Sigmoid colon (tissue), 7 donors: ENCODE measurements around the gene ERMP1. TPM values are rescaled to one million over a fixed set of nuclear protein-coding genes. Genes with fewer than 3 reads are reported as not detected.

ENCODE experiments used
- DNase-seq: peaks from one replicate; pipeline ENCODE4 v3.0.0-alpha.2; 2019
- H3K27ac ChIP-seq, 4 donors: fragments of 200-600 bp; sonication (generic); one replicate each; pipeline ENCODE4 v1.5.1; 2016 to 2019; ENCODE audit warnings: mild to moderate bottlenecking in 1 of 4
- H3K27me3 ChIP-seq, 3 donors: fragments of 200-600 bp; sonication (generic); one replicate each; pipeline ENCODE4 v1.5.1; 2019; ENCODE audit warnings: mild to moderate bottlenecking in 1 of 3
- H3K36me3 ChIP-seq, 4 donors: fragments of 200-600 bp; sonication (generic); one replicate each; pipeline ENCODE4 v1.5.1; 2016 to 2019
- H3K4me1 ChIP-seq, 4 donors: fragments of 200-600 bp; sonication (generic); one replicate each; pipeline ENCODE4 v1.5.1; 2017 to 2019
- H3K4me3 ChIP-seq, 4 donors: fragments of 200-600 bp; sonication (generic); one replicate each; pipeline ENCODE4 v1.5.1; 2017 to 2019; ENCODE audit warnings: mild to moderate bottlenecking in 2 of 4, moderate library complexity in 1 of 4
- H3K9me3 ChIP-seq, 4 donors: fragments of 200-600 bp in 3 of 4; sonication (generic) in 3 of 4; one replicate each; pipeline versions ENCODE4 v1.5.1 to v1.6.1; 2013 to 2019
- CTCF ChIP-seq, 4 experiments: fragments of 450-650 bp in 3 of 4; fragments of 200-600 bp in 1 of 4; IDR thresholded peaks; one replicate each; pipeline ENCODE4 v1.5.1; 2016 to 2019; ENCODE audit warnings: antibody characterized with exemption in 4 of 4, mild to moderate bottlenecking in 3 of 4, moderate library complexity in 2 of 4
- EP300 ChIP-seq, 4 donors: sonication (generic); formaldehyde crosslinking; IDR thresholded peaks; one replicate each; pipeline ENCODE4 v1.6.1; 2017; ENCODE audit warnings: antibody characterized with exemption in 4 of 4
- POLR2A ChIP-seq, 2 donors: fragments of 450-650 bp; IDR thresholded peaks; one replicate each; pipeline ENCODE4 v1.6.1; 2016; ENCODE audit warnings: antibody characterized with exemption in 2 of 2, mild to moderate bottlenecking in 2 of 2, moderate library complexity in 2 of 2
- POLR2AphosphoS5 ChIP-seq, 4 donors: sonication (generic); formaldehyde crosslinking; IDR thresholded peaks; one replicate each; pipeline ENCODE4 v1.6.1; 2017; ENCODE audit warnings: antibody characterized with exemption in 4 of 4
- WGBS, 2 donors: extraction: QIAGEN DNeasy Blood & Tissue Kit; methylation state at CpG; one replicate each; pipeline ENCODE4 v1.1.7; 2013; 5-methylcytosine and 5-hydroxymethylcytosine counted together
- intact Hi-C: fragments of 100-400 bp; cut with DNase I; formaldehyde crosslinking; loops from one replicate; pipeline ENCODE4 v1.15.1; 2023
- polyA plus RNA-seq, 3 donors: library from polyadenylated mRNA; stranded (reverse); fragments of 200-250 nt; gene quantifications; one replicate each; pipeline ENCODE4 v1.2.3, GENCODE V29; 2013
- total RNA-seq, 4 donors: library from RNA; depleted of rRNA; stranded (reverse); fragments of >200 nt; gene quantifications; one replicate each; pipeline ENCODE4 v1.1.0, GENCODE V29; 2016
- donor health status: healthy with polysubstance abuse.
- donor health status: Bipolar disorder and iron deficiency.
- donor health status: healthy.

ERMP1 gene
- total and polyA plus RNA-seq, 7 donors: 2.4 to 13.2 (median 7.9) TPM

GRCh38 chr9:5825895-5826622 is 6.9 kb downstream of the ERMP1 start:
- H3K9me3 ChIP-seq: no peaks in the 10 kb centered on the region
- WGBS, 2 donors: 43 to 68% methylated on average over 2 of the region's 2 CpGs
- TF ChIP-seq POLR2A (IDR thresholded peaks at IDR 0.05) (no peak), POLR2AphosphoS5 (IDR thresholded peaks at IDR 0.05) (no peak), EP300 (IDR thresholded peaks at IDR 0.05) (no peak), CTCF (IDR thresholded peaks at IDR 0.05) (no peak)
- H3K27me3 ChIP-seq: no peaks in the 10 kb centered on the region
- H3K4me3 ChIP-seq: no peak overlapping the region
- peaks cover 0 to 2% (median 0%) of the 10 kb centered on the region in 4 donors for H3K4me1 ChIP-seq
- intact Hi-C loops: no loop called here
- DNase-seq: no peak
- no peak overlapping the region for H3K27ac ChIP-seq
- H3K36me3 ChIP-seq: peaks cover 0 to 53% (median 6%) of the 10 kb centered on the region in 4 donors

- Histone ChIP-seq H3K4me1 (no peaks in the 10 kb centered on the region), H3K36me3 (peaks cover 0 to 53% (median 6%) of the 10 kb centered on the region in 4 donors), H3K4me3 (no peak overlapping the region), H3K27me3 (no peaks in the 10 kb centered on the region), H3K9me3 (no peaks in the 10 kb centered on the region), H3K27ac (no peak overlapping the region)
- WGBS, 2 donors: 81 to 87% methylated on average over 1 of the region's 1 CpG
- TF ChIP-seq POLR2AphosphoS5 (IDR thresholded peaks at IDR 0.05) (no peak), CTCF (IDR thresholded peaks at IDR 0.05) (no peak), EP300 (IDR thresholded peaks at IDR 0.05) (no peak), POLR2A (IDR thresholded peaks at IDR 0.05) (no peak)
- DNase-seq: no peak
- intact Hi-C loops: no loop called here
These were observed 7.7 kb downstream of the ERMP1 start for GRCh38 chr9:5825223-5825622.

- no peak overlapping the region for H3K27ac ChIP-seq
- H3K36me3 ChIP-seq: peaks cover 0 to 40% (median 6%) of the 10 kb centered on the region in 4 donors
- TF ChIP-seq POLR2AphosphoS5 (IDR thresholded peaks at IDR 0.05): no peak
- TF ChIP-seq CTCF (IDR thresholded peaks at IDR 0.05): no peak
- no peak for TF ChIP-seq EP300 (IDR thresholded peaks at IDR 0.05)
- no peak for TF ChIP-seq POLR2A (IDR thresholded peaks at IDR 0.05)
- no peaks in the 10 kb centered on the region for H3K27me3 ChIP-seq
- H3K4me3 ChIP-seq: no peak overlapping the region
- intact Hi-C loops: no loop called here
- H3K4me1 ChIP-seq: no peaks in the 10 kb centered on the region
- DNase-seq: no peak
- WGBS, 2 donors: 97 to 98% methylated on average over 1 of the region's 1 CpG
- H3K9me3 ChIP-seq: no peaks in the 10 kb centered on the region
These were observed 12.5 kb downstream of the ERMP1 start for GRCh38 chr9:5820425-5820824.

- DNase-seq: no peak
- Histone ChIP-seq H3K9me3 (no peaks in the 10 kb centered on the region), H3K4me3 (no peak overlapping the region), H3K27me3 (no peaks in the 10 kb centered on the region), H3K27ac (no peak overlapping the region), H3K4me1 (no peaks in the 10 kb centered on the region), H3K36me3 (peaks cover 0 to 28% (median 6%) of the 10 kb centered on the region in 4 donors)
- no peak for TF ChIP-seq EP300 (IDR thresholded peaks at IDR 0.05)
- no peak for TF ChIP-seq POLR2AphosphoS5 (IDR thresholded peaks at IDR 0.05)
- no peak for TF ChIP-seq CTCF (IDR thresholded peaks at IDR 0.05)
- no peak for TF ChIP-seq POLR2A (IDR thresholded peaks at IDR 0.05)
- intact Hi-C loops: no loop called here
- 93 to 95% methylated on average over 6 of the region's 6 CpGs for WGBS, 2 donors
These were observed 13.7 kb downstream of the ERMP1 start for GRCh38 chr9:5819174-5819573.
